ENCODE measurements around the gene TTC13.

TTC13 gene

DNA sequence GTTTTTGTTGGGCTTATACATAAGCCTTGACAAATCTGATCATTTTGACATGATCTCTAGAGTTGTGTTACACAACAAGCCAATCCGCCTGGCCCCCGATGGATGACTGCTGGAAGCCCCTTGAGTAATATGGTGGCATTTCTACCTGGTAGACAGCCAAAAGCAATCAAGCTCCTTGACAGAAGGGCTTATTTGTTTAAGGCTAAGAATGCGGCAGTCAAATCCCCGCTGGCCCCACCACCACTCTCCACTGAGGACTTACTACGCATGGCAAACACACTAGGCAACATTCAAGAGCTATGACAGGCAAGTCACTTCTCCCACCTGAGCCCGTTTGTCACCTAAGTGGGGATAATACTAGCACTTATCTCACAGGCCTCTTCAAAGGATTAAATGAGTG lies 77.0 kb downstream of the TTC13 start:
- DNase-seq = no peak

DNA sequence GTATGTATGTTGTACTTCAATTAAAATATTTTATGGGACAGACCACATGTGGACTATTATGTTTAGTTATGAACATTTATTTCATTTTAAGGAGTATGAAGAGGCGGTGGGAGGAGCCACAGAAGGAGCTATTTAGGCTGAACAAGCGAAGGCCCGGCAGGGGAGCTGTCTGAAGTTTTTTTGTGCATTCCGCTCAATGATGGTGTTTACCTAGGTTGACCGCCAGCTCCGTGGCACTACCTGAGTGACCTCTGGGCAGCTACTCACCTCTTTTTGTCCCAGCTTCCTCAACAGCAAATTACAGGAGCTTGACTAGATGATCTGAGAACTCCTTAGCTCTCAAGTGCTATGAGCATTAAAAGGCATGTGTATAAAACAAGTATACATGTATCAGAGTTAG lies 77.7 kb downstream of the TTC13 start:
- DNase-seq = no peak

DNA sequence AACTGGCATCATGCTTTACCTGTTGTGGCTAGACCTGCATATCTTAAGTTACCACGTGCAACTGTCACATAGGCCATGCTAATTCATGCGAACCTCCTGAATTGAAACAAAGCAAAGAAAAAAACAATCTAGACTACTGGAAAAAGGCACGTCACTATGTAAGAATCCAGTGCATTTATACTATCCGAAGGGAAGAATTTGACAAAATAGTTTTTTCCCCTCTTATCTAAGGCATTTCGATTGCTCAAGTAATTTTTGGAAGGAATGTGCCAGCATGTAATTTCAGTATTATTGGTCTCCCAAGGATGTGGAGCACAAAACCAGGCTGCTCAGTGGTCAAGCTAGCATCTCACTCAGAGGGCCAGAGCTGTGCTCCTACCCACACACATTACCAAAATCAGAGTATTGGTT lies 78.8 kb downstream of the TTC13 start:
- no peak for DNase-seq

DNA sequence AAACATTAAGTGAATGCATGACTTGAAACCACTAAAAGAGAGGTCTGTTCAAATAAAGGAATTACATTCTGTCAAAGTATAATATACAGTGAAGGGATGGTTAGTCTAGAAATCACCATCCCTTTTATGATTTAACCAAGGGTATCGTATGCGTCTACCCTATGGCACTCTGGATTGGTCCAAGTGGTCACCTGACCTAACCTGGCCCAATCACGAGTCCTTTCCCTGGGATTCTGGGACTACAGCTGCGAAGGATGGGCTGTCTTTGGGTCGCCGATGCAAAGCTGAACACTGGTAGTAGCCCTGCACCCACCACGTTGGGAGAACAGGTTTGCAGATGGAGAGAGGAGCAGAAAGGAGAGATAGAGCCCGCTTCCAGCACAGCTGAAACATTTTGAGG lies 79.9 kb downstream of the TTC13 start:
- no peak for DNase-seq

DNA sequence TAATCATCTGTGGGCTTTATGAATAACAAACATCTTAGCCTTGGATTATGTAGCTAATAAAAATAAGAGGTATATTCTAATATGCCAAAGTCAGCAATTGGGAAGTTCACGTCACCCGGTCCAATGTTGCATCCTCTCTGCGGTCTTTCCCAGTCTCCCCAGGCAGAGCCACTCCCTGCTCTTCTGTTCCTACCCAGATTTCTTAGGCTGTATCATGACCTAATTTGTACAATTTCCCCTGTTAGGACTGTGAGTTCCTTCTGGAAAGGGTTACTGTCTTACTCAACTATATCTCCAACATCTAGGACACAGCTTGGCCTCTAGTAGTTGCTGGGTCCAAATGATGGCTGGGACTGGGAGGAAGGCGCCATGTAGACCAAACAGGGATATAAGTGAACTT lies 80.5 kb downstream of the TTC13 start:
- no peak for DNase-seq

DNA sequence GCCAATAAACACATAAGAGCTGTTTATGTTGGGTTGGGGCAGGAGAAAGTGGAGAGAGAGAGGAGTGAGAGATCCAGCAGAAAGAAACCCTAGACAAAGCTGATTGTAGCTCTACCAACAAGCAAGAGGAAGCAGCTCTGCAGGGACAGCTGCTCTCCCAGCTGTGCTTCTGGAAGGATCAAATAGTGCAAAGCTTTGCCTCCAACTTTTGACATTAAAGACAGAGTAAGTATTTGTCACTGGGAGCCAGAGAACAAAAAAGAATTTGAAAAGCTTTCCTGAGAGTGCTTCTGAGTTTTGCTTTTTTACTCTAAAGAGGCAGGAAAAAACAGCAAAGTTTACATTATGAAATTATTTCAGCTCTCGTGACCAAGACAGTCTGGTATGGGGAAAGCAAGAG lies 81.9 kb downstream of the TTC13 start:
- no peak for DNase-seq

DNA sequence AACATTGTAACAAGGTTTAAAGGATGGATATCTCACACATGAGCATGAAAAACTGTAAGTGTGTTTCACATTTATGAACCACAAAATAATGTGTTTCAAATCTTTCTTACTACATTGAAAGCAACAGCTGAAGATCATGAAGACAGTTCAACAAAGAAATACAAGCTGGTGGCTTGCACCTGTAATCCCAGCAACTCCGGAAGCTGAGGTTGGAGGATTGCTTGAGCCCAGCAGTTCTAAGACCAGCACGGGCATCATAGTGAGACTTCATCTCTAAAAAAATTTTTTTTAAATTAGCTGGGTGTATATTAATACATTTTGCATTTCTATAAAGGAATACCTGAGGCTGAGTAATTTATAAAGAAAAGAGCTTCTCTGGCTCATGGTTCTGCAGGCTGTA lies 83.2 kb downstream of the TTC13 start:
- no peak for DNase-seq

DNA sequence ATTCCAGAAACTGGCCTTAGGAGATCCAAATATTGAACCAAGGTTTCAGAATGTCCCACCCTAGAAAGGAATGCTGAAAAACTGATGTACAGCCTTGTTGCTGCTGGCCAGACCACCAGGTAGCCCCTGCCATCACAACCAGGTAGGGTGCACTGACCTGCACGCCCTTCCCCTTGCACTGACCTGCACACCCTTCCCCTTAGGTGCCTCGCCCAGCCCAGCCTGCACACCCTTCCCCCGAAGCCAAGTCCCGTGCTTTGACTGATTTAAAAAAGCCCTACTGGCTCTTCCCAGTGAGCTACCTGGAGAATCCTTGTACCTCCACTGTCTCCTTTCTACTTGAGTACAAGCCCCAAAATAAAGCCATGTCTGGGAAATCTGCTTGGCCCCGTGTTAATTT lies 84.0 kb downstream of the TTC13 start:
- DNase-seq = no peak

DNA sequence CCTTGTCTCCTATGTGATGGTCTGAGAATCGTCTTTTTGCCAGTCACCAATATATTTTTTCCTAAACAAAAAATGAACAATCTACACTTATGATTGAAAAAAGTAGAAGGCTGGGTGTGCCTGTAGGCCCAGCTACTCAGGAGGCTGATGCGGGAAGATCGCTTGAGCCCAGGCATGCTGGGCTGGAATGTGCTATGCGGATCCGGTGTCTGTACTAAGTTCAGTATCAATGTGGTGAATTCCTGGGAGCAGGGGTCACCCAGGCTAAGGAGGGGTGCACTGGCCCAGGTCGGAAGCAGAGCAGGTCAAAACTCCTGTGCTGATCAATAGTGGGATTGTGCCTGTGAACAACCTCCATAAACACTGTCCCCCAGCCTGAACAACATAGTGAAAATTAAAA lies 84.6 kb downstream of the TTC13 start:
- no peak for DNase-seq

DNA sequence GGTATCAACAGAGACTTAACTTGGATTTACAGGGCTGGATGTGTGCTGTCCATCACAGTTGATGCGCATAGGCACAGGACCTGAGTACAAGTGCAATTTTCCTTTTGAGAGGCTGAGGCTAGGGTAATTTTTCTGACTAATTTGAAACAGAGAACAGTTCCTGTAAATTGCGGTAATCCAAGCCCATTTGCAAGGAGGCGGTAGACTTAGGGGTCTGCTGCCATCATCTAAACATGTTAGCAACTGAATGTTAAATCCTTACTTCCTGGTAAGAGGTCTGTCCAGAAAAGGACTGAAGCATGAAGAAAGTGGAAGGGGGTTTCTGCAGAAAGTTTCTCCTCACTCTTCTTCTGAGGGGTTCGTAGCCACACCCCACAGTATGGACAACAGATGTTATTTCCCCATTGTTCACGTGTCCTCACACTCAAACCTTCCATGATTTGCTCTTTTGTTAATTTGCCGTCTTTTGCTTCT lies 86.6 kb downstream of the TTC13 start:
- DNase-seq = no peak

DNA sequence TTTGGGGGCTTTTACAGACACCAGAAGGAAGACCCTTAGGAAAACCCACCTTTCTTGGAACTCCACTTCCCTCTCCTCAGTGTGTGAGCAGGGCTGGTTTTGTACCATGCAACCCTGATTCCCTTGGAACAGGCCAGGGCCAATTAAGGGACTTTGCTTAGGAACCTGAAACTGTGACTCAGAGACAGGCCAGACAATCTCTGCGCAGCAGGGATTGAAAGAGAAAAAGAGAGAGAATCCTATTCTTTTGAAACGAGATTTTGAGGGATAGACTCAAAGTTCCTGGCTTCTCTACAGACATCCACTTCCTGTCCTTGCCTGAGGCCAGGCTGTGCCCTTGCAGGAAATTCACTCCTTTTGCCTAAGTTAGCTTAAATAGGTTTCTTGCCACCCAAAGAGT lies 87.2 kb downstream of the TTC13 start:
- no peak for DNase-seq

DNA sequence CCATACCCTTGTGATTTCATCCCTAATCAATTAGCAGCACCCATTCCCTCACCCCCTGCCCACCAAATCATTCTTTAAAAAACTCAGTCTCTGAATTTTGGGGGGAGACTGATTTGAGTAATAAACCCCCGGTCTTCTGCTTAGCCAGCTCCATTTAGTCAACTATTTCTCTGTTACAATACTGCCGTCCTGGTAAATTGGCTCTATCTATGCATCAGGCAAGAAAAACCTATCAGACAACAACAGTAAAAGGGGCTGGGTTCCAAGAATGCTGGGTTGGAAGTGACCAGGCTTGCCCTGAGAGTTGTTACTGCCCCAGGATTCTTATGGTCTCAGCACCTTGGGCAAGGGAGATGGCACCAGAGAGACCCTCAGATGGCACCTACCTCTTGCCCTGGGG lies 94.0 kb downstream of the TTC13 start:
- DNase-seq = no peak

DNA sequence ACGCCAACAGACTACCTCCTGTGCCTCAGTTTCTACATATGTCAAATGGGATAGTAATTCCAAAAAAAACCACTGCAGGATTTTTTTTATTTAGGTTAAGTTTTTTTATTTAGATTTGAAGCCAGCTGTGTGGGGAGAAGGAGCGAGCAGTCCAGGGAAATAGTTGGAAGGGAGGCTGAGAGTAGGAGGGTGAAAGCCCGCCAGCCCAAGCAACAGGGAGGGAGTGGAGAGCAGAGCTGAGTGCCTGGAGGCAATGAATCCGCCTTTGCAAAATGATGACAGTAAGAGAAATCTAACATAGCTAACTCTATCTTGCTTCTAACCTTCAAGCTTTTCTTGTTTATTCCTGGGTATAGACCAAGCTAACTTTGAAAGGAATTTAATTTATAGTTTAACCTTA lies 94.7 kb downstream of the TTC13 start:
- DNase-seq = no peak

DNA sequence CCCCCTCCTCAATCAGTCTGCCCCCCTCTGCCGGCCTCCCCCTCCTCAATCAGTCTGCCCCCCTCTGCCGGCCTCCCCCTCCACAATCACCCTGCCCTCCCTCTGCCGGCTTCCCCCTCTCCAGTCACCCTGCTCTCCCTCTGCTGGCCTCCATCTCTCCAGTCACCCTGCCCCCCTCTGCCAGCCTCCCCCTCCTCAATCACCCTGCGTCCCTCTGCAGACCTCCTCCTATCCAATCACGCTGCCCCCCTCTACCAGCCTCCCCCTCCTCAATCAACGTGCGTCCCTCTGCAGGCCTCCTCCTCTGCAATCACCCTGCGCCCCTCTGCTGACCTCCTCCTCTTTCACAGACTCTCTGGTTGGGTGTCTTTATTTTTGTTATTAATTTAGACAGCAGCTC lies 98.9 kb downstream of the TTC13 start:
- no peak for DNase-seq

DNA sequence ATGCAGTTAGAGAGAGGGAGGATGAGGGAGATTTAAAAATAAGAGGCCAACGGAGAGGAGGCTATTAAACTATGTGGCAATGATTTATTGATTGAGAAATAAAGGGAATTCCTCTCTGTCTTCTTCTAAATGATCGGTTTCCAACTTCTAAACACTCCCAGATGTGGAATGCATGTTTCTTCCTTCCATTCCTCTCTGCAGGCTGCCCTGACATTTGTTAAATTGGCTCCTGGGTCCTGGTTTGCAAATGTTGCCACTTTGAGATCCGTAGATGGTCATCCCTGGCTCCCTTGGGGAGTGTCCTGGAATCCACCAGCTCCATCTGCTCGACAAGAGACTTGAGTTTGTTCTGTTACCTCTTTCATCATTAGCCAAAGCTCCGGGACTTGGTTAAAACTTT lies 100.1 kb downstream of the TTC13 start:
- no peak for DNase-seq

DNA sequence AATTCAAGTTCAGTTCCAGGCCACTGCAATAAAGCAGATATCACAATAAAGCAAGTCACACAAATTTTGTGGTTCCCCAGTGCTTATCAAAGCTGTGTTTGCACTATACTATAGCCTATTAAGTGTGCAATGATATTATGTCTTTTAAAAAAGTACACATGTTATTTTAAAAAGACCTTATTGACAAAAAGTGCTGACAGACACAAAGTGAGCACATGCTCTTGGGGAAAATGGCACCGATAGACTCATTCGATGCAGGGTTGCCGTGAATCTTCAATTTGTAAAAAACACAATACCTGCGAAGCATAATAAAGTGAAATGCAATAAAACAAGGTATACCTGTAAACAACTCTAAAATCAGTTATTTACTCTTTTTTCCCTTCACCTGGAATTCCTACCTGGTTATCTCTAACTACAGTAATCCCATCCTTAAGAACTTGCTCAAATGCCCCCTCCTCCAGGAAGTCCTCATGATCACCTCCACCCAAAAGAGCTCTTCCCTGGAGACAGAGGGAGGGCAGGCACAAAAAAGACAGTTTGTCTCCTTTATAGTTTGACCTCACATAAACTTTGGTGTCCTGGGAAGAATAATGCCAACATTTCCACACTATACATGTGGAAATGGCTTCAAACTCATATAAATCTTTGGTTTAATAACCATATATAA lies 100.6 kb downstream of the TTC13 start:
- no peak for DNase-seq

DNA sequence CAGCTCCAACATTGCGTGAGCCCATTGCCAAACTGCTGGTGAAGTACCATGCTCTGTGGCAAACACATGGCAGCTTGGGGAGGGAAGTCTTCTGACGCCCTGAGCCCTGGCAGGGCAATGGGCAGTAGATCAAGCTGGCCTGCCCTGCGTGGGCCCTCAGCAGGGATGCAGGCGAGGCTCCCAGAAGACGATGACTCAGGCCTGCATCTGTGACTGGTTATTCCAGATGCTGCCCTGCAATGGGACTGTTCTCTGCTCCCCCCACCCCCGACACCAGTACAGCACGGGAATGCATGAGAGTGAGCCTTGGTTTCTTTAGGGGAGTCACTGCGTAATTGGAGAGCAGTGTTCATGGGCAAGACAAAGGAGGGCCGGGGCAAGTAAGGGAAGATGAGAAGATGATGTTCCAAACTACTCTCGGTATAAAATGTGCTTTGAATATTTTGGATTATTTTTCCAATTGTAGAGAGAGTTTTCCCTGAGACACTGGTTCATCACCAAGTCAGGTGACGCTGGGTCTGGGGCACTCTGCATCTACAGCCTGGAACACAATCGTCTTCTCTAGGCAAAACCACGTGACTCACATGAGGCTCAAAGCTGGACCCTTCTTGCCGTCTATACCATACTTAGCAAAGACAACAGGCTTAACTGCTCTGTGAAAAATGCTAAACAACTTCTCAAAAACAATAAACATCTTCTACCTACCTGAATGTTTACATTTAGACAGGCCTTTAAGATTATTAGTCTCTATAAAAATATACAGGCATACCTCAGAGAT lies 101.3 kb downstream of the TTC13 start:
- no peak for DNase-seq

DNA sequence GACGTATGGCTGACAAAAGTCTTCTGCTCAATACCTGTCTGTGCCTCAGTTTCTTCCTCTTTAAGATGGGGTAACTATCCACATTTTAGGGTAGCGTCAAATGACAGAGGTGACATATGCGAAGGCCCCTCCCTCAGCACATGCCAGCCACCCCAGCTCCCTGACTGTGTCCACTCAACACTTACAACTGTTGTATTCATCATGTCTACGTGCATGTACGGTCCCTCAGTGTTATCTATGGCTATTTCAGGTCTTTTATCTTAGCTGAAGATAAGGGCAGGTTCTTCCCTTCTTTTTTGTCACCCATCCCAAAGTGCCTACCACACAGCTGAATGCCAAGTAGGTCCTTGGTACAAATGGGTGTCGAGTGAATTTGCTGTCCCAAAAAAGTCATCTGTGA lies 102.0 kb downstream of the TTC13 start:
- DNase-seq = no peak

DNA sequence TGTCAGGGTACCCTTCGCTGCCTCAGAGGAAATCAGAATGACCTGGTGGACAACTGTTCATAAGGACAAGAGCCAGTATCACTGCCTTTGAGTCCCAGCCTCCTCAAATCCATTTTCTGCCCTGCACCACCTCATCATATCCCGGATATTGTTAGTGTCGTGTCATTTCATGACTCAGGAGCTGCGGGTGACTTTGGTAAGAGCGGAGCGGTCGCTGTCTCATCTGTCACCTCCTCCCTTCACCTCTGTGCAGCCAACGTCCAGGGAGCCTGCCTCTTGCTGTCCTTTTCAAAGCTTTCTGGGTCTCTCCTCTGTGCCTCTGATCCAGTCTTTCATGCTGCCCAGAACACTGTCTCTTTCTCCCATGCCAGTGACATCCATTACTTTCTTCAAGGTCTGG lies 103.3 kb downstream of the TTC13 start:
- DNase-seq = no peak

DNA sequence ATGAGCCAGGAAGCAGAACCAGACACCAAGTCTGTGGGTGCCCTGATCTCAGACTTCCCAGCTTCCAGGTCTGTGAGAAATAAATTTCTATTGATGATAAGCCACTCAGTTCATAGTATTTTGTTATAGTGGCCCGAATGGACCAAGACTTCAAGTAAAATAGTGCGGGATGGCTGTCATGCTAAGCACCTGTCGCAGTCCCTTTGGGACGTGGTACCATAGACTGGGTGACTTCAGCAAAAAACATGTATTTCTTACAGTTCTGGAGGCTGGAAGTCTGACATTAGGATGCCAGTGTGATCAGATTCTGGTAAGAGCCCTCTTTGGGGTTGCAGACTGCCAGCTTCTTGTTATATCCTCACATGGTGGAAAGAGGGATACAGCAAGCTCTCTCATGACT lies 107.7 kb downstream of the TTC13 start:
- DNase-seq = no peak

DNA sequence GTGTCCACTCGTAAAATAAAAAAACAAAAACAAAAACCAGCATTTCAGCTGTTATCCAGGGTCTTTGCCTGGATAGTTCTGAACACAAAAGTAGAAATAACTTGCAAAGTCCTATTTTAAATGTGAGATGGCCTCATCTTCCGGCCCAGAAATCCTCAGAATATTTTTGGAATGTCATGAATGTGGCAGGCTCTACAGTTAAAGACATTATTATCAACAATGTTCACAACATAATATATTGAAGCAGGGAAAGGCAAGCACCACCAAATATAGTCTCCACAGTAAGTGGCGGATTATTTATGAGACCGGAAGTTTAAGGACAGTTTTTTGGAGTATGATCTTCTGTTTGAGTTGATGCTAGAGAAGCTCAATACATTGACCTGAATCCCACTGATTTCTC lies 109.2 kb downstream of the TTC13 start:
- no peak for DNase-seq

DNA sequence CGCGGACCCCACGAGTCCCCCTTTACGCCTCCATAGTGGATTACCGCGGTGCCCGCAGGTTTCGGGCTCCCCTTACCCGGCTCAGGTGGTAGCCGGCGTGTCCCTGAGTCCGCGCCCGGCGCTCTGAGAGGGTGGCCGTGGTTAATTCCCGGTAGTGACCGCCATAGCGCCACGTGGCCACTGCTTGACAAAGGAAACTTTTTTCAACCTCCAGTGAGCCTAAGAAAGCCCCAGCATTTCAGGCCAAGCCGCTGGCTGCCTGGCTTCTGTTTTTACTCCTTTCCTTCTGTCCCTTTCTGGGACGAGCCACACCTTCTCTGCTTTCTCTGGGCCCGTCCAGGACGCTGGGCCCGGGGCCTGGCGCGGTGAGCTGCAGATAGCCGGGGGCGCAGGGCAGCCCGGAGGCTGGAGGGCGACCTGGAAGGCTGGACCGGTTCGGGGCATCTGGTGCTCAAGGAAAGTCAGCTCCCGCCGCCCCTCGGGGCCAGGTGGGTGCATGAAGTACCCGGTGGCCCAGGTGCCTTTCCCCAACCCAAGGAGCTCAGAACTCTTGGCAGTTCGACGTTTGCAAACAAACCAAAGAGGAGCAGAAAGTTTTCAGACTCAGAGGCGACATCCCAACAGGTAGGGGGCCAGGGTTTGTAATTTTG lies 109.8 kb downstream of the TTC13 start:
- no peak for DNase-seq

DNA sequence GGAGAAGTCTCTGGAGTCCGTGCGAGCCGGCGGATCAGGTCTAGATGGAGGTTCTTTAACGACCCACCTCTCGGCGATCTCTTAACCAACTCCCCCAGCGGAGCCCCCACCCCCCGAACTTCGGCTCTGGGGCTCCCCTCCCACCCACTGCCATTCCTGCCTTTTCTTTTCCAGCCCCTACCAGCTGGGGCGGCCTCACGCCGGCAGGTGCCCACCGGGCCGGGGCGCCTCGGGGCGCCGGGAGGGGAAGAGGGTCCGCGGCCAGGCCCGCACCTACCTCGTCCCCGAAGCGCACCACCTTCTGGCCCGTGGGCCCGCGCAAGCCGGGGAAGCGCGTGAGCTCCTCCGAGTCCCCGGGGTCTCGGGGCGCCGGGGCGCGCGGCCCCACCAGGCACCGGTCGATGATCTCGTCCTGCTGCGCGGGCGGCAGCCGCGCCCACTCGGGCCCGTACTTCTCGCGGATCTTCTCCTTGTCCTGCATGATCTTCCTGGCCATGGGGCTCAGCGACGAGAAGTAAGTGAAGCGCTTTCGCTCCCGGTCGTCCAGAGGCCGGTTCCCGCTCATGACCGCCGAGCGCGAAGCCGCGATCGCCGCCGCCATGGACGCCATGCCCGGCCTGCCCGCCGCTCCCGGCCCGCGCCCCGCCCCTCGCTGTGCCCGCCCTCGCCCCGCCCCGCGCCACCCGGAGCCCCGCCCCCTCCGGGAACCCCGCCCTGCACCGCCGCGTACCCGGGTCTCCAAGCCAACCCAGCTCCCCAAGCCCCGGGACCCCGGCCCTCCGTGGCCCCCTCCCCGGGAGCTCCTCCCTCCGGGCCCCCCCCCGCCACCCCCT lies 110.5 kb downstream of the TTC13 start, which contains the start of gene C1orf198:
C1orf198 (minus strand) TSS at position 619 of the 833 bp plus-strand sequence; CDS start at position 610, 9 bp downstream.
- peak in 1 of 2 donors; percentile 63 for DNase-seq
